Left lobe of liver (tissue), 2 donors: ENCODE data around the gene RNF10. TPM values are rescaled to one million over a fixed set of nuclear protein-coding genes. Genes with fewer than 3 reads are reported as not detected.
"Not testable (repeated sequence)": the region's sequence is repeated elsewhere in the genome, so short reads cannot be mapped to it uniquely, and the experiment has no call there.

Source experiments
- ATAC-seq: fragments of 200-7000 bp; cut with Tn5 transposase; one replicate; pipeline ENCODE4 v1.9.1; 2020; ENCODE audit warnings: mild to moderate bottlenecking, moderate library complexity
- DNase-seq: peaks from one replicate; pipeline ENCODE4 v3.0.0-alpha.2; 2020; ENCODE audit warnings: low spot score
- total RNA-seq: library from RNA; stranded (reverse); gene quantifications from one replicate; pipeline ENCODE4 v1.2.1, GENCODE V29; 2021
- donor health status: DM: no; HTN: no; CAD: no; lungs with moderate emphysema.
- donor health status: DM: no; HTN: yes; CAD: no.

The RNF10 gene
- total RNA-seq, 1 donor from 2014 or later: 113 TPM

- ATAC-seq: no peak
These were observed 76.4 kb downstream of the RNF10 start for GRCh38 chr12:120610560-120610959.

DNA sequence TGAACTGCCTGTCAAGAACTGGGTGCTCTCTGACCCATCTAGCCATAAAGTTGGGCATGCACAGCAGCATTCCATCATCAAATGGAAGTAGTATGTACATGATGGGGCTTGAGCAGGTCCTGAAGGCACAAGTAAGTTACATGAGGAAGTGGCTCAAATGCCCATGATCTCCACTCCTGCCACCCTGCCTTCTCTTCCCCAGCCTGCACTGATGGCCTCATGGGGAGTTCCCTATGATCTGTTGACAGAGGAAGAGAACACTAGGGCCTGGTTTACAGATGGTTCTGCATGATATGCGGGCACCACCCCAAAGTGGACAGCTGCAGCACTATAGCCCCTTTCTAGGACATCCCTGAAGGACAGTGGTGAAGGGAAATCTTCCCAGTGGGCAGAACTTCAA lies 77.4 kb downstream of the RNF10 start:
- not testable (repeated sequence) for DNase-seq, ATAC-seq

More at GRCh38 chr12:120610560-120610959, 76.4 kb downstream of the RNF10 start:
- no peak for DNase-seq

- no peak for ATAC-seq
- DNase-seq: no peak
These were observed 80.7 kb downstream of the RNF10 start for GRCh38 chr12:120614848-120615247.

DNA sequence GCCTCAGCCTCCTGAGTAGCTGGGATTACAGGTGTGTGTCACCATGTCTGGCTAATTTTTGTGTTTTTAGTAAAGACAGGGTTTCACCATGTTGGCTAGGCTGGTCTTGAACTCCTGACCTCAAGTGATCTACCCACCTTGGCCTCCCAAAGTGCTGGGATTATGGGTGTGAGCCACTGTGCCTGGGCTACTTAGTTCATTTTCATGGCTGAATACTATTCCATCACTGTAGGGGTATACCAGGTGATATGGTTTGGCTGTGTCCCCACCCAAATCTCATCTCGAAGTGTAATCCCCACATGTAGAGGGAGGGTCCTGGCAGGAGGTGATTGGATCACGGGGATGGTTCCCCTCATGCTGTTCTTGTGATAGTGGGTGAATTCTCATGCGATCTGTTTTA lies 83.0 kb downstream of the RNF10 start:
- not testable (repeated sequence) for ATAC-seq, DNase-seq

GRCh38 chr12:120617767-120618166 lies 83.6 kb downstream of the RNF10 start:
- DNase-seq: not testable (repeated sequence)

GRCh38 chr12:120618954-120619615 lies 84.9 kb downstream of the RNF10 start:
- no peak for ATAC-seq
- DNase-seq: no peak

More at GRCh38 chr12:120617767-120618166, 83.6 kb downstream of the RNF10 start:
- ATAC-seq: not testable (repeated sequence)

DNA sequence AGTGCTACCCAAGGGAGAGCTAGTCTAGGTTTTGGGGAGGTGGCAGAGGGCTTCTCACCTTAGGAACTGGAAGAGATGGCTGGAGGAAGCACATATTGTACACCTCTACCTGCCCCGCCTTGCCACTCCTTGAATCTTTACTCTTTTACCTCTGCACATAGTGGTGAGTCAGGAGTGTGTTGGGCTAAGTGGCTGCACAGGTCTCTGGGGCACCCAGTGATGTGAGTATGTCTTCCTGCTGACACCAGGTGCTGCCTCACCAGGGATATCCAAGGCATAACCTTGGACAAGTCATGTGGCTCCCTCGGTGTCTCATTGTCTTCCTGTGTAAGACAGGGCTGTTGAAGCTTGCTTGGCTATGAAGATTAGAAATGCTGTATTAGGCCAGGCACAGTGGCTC lies 86.5 kb downstream of the RNF10 start:
- no peak for DNase-seq
- ATAC-seq: no peak

GRCh38 chr12:120625557-120626419 lies 91.6 kb downstream of the RNF10 start:
- ATAC-seq: no peak

More at GRCh38 chr12:120625557-120626419, 91.6 kb downstream of the RNF10 start:
- DNase-seq: no peak

Other genes starting within 250 kb of the RNF10 start
- gene RNU4-2, start 242.5 kb upstream of the RNF10 start, total RNA-seq: 3,631 TPM
- 1,949 TPM for gene RNU4-1, start 241.1 kb upstream of the RNF10 start, total RNA-seq
- gene SIRT4, start 232.0 kb upstream of the RNF10 start, total RNA-seq: 3.4 TPM
- gene PLA2G1B, start 206.6 kb upstream of the RNF10 start, total RNA-seq: 3.0 TPM
- not detected for gene MSI1, start 165.2 kb upstream of the RNF10 start, total RNA-seq
- 300 TPM for gene COX6A1, start 96.2 kb upstream of the RNF10 start, total RNA-seq
- 16.6 TPM for gene TRIAP1, start 88.0 kb upstream of the RNF10 start, total RNA-seq
- 22.9 TPM for gene GATC, start 87.9 kb upstream of the RNF10 start, total RNA-seq
- 57.8 TPM for gene SRSF9, start 64.6 kb upstream of the RNF10 start, total RNA-seq
- gene DYNLL1, start 38.2 kb upstream of the RNF10 start, total RNA-seq: 95.7 TPM
- 32.1 TPM for gene COQ5, start 5.2 kb upstream of the RNF10 start, total RNA-seq
- gene POP5, start 47.0 kb downstream of the RNF10 start, total RNA-seq: 24.1 TPM
- 0.10 TPM for gene CABP1, start 106.3 kb downstream of the RNF10 start, total RNA-seq
- 194 TPM for gene MLEC, start 152.8 kb downstream of the RNF10 start, total RNA-seq
- 10.7 TPM for gene UNC119B, start 176.1 kb downstream of the RNF10 start, total RNA-seq
- gene ACADS, start 191.5 kb downstream of the RNF10 start, total RNA-seq: 198 TPM